ENCODE results near the gene ELF2.
A peak's percentile ranks its signal among the peaks of the same experiment; 100 is the strongest.

The ELF2 gene

GRCh38 chr4:139191373-139191772, 14.4 kb upstream of the ELF2 start:
- CTCF ChIA-PET, result interaction anchor here (0.6 to 1.1 kb wide), 3 partner anchors 22 to 194 kb away, joined by 3 to 4 read pairs (median 3); no protein-coding TSS in a partner anchor
- H3K9me3 ChIP-seq (ENCODE audit: control insufficient read depth, insufficient read depth, low read depth, low read length), result no peaks in the 10 kb centered on the region
- no peak overlapping the region for H3K4me3 ChIP-seq (ENCODE audit: low read depth, low read length)
- POLR2A ChIA-PET, result interaction anchor here (0.7 kb wide), 1 partner anchor 14 kb away, joined by 4 read pairs; the partner anchor contains the start of gene ELF2
- TF ChIP-seq ZNF362 (tag by site-specific recombination; IDR thresholded peaks at IDR 0.05) (no peak), GFI1B (tag by site-specific recombination; IDR thresholded peaks at IDR 0.05) (no peak), ZNF600 (tag by site-specific recombination; IDR thresholded peaks at IDR 0.05) (no peak), ZNF529 (tag by site-specific recombination; IDR thresholded peaks at IDR 0.05; ENCODE audit: insufficient replicate concordance) (no peak), KLF1 (tag by site-specific recombination; IDR thresholded peaks at IDR 0.05) (no peak), GLIS2 (tag by site-specific recombination; IDR thresholded peaks at IDR 0.05) (no peak), KLF17 (tag by site-specific recombination; IDR thresholded peaks at IDR 0.05) (no peak), BCL11A (tag by site-specific recombination; IDR thresholded peaks at IDR 0.05; ENCODE audit: low read depth) (no peak)
- H3K4me1 ChIP-seq (ENCODE audit: control insufficient read depth, insufficient read depth, low read length), result no peaks in the 10 kb centered on the region
- no peak overlapping the region for H3K27ac ChIP-seq (ENCODE audit: extremely low read depth, low read depth, low read length)
- H3K36me3 ChIP-seq (ENCODE audit: control insufficient read depth in 2 of 2, insufficient read depth in 1 of 2, low read length in 2 of 2), result no peaks in the 10 kb centered on the region

GRCh38 chr4:139189972-139190371, 13.0 kb upstream of the ELF2 start:
- Histone ChIP-seq H3K9me3 (ENCODE audit: control insufficient read depth, insufficient read depth, low read depth, low read length) (no peaks in the 10 kb centered on the region), H3K4me3 (ENCODE audit: low read depth, low read length) (no peak overlapping the region), H3K27ac (ENCODE audit: extremely low read depth, low read depth, low read length) (no peak overlapping the region), H3K4me1 (ENCODE audit: control insufficient read depth, insufficient read depth, low read length) (no peaks in the 10 kb centered on the region), H3K36me3 (ENCODE audit: control insufficient read depth in 2 of 2, insufficient read depth in 1 of 2, low read length in 2 of 2) (no peaks in the 10 kb centered on the region)
- ChIA-PET POLR2A (no interaction called here), CTCF (interaction anchor here (1.0 to 1.1 kb wide), 3 partner anchors 37 to 160 kb away, joined by 3 read pairs; no protein-coding TSS in a partner anchor)
- TF ChIP-seq ZNF600 (tag by site-specific recombination; IDR thresholded peaks at IDR 0.05), result no peak

GRCh38 chr4:139189417-139189749, 12.4 kb upstream of the ELF2 start:
- ChIA-PET POLR2A (no interaction called here), CTCF (interaction anchor here (0.7 to 1.0 kb wide), 2 partner anchors 106 to 137 kb away, joined by 3 read pairs; no protein-coding TSS in a partner anchor)
- TF ChIP-seq ZBTB26 (tag by site-specific recombination; optimal IDR thresholded peaks at IDR 0.05), result no peak
- peak; percentile 78 for TF ChIP-seq PRDM10 (tag by site-specific recombination; IDR thresholded peaks at IDR 0.05)
- TF ChIP-seq ZNF585B (tag by site-specific recombination; IDR thresholded peaks at IDR 0.05), result no peak
- Histone ChIP-seq H3K27ac (ENCODE audit: extremely low read depth, low read depth, low read length) (no peak overlapping the region), H3K4me1 (ENCODE audit: control insufficient read depth, insufficient read depth, low read length) (no peaks in the 10 kb centered on the region), H3K9me3 (ENCODE audit: control insufficient read depth, insufficient read depth, low read depth, low read length) (no peaks in the 10 kb centered on the region), H3K36me3 (ENCODE audit: control insufficient read depth in 2 of 2, insufficient read depth in 1 of 2, low read length in 2 of 2) (no peaks in the 10 kb centered on the region), H3K4me3 (ENCODE audit: low read depth, low read length) (no peak overlapping the region)
